ENCODE data around the gene STEAP3. TPM values are rescaled to one million over a fixed set of nuclear protein-coding genes. Genes with fewer than 3 reads are reported as not detected.
"Not testable (repeated sequence)": the region's sequence is repeated elsewhere in the genome, so short reads cannot be mapped to it uniquely, and the experiment has no call there.

The STEAP3 gene
- total RNA-seq, 1 donor from 2014 or later, result 24.5 TPM

DNA sequence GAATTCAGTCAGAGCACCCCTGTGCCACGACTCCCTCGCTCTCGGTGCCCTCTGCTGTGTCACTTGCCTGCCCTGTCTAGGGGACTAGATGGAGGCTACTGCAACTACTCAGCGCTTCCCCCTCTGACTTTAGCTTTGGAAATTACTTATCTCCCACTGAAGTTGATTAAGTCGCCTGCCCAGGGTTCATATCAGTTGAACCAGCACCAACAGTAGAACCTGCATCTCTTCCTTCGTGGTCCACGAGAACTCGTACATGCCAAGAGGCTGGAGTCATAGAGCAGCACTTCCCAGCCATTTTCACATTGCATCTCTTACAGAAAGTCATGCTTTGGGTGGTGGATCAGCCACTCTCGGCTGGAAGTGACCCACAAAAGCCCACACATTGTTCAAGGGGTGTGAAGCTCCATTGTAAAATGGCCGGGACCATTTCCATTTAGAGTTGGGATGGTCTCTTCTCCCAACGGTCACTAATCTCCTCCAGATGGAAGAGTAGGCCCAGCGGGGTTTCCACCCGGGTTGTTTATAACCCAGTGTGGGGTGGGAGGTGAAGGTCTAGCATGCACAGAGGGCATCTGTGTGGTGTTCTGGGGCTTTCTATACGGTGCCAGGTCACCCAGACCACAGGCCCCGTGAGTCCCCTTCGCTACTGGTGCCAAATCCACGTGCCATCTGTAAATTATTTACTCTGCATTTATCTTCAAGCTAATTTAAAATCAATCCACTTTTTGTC lies 38.0 kb downstream of the STEAP3 start:
- DNase-seq (ENCODE audit: low read depth), result no peak

DNA sequence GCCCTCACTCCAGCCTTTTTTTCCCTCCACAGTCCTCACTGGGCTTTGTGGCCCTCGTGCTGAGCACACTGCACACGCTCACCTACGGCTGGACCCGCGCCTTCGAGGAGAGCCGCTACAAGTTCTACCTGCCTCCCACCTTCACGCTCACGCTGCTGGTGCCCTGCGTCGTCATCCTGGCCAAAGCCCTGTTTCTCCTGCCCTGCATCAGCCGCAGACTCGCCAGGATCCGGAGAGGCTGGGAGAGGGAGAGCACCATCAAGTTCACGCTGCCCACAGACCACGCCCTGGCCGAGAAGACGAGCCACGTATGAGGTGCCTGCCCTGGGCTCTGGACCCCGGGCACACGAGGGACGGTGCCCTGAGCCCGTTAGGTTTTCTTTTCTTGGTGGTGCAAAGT lies 39.4 kb downstream of the STEAP3 start:
- DNase-seq (ENCODE audit: low read depth), result no peak

DNA sequence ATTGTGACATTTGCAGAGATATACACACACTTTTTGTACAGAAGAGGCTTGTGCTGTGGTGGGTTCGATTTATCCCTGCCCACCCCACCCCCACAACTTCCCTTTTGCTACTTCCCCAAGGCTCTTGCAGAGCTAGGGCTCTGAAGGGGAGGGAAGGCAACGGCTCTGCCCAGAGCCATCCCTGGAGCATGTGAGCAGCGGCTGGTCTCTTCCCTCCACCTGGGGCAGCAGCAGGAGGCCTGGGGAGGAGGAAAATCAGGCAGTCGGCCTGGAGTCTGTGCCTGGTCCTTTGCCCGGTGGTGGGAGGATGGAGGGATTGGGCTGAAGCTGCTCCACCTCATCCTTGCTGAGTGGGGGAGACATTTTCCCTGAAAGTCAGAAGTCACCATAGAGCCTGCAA lies 40.0 kb downstream of the STEAP3 start:
- no peak for DNase-seq (ENCODE audit: low read depth)

DNA sequence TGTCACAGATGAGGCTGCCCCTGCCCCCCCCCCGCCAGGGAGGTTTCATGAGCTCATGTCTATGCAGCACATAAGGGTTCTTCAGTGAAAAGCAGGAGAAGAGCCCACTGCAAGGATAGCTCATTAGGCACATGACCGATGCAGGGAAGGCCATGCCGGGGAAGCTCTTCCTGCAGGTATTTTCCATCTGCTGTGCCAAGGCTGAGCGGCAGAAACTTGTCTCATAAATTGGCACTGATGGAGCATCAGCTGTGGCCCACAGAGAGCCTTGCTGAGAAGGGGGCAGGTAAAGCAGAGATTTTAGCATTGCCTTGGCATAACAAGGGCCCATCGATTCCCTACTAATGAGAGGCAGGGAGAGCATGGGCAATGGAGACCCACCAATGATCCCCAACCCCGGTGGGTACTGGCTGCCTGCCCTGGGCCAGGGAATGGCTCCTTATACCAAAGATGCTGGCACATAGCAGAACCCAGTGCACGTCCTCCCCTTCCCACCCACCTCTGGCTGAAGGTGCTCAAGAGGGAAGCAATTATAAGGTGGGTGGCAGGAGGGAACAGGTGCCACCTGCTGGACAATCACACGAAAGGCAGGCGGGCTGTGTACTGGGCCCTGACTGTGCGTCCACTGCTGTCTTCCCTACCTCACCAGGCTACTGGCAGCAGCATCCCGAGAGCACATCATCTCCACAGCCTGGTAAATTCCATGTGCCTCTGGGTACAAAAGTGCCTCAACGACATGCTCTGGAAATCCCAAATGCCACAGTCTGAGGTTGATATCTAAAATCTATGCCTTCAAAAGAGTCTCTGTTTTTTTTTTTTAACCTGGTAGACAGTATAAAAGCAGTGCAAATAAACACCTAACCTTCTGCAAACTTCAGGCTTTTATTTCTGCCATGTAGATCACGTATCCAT lies 41.4 kb downstream of the STEAP3 start:
- DNase-seq (ENCODE audit: low read depth), result peak; percentile 28

DNA sequence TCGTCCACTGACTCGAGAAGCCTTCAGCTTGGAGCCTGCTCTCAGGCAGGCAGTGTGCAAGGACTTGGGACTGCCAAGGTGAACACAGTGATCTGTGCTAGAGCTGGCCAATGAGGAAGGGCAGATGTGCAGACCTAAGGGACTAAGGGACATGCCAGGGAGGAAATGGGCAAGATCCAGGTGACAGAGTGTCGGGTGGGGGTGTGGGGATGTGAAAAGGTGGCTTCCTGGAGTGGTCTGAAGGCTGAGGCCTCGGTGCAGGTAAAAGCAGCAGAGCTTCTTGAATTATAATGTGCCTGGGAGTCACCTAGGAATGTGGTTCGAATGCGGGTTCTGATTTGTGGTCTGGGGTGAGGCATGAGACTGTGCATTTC lies 42.0 kb downstream of the STEAP3 start:
- DNase-seq (ENCODE audit: low read depth), result no peak

DNA sequence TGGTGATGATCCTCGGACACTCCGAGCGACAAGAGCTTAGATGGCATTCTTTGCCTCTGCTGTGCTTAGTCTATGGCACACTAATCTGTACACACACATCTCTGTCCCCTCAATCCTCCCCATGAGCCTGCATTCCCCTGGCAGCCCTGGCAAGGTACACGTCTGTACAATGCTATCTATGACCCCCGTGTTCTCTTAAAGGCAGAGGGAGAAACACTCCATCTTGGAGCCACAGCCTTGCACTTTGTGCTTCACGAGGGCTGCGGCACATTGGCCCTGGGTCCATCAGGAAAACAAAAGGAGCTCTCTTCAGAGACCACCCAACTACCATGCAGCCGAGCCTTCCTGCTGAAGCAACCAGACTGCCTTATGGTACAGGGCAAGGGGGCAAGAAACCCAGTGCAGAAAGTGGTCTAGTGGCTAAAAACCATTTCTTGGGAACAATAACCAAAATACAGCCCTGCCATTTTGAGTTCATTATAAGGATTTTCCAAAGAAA lies 42.5 kb downstream of the STEAP3 start:
- no peak for DNase-seq (ENCODE audit: low read depth)

DNA sequence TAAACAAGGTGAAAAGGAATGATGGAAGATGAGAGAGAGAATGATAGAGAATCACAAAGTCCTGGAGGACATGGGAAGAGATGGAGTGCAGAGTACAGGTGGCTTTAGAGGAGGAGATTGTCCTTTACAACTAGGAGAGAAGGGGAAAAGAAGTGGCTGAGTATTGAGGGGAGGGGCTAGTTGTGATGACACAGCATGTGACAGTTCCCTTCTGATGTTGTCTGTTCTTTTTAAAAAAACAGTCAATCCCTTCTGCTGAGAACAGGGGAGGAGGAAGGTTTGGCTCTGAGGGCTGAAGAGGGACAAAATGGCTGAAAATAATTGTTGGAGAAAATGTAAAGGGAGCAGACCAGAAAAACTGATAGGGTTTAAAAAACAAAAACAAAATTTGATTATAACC lies 44.0 kb downstream of the STEAP3 start:
- no peak for DNase-seq (ENCODE audit: low read depth)

DNA sequence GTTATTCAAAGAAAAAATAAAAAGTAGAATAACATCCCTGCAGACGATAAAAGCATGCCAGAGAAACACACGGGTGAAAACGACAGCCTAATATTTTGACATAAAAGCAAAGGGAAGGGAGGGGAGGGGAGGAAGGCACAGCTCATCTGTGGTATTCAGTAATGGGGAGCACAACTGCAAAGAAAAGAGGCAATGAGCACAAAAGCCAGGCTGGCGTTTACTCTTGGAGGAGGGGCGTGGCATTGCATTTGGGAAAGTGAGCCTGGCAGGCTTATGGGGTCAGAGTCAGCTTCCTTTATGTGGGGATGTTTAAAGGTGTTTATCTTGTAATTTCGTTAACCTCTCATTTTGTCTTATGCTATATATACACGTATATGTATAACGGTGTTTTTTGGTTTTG lies 53.2 kb downstream of the STEAP3 start:
- DNase-seq (ENCODE audit: low read depth), result no peak

DNA sequence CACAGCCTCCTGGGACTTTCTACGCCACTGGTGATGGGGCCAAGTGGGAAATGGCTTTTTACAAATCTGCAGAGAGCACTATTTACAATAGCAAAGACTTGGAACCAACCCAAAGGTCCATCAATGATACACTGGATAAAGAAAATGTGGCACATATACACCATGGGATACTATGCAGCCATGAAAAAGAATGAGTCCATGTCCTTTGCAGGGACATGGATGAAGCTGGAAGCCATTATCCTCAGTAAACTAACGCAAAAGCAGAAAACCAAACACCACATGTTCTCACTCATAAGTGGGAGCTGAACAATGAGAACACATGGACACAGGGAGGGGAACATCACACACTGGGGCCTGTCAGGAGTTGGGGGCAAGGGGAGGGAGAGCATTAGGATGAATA lies 54.8 kb downstream of the STEAP3 start:
- DNase-seq (ENCODE audit: low read depth), result not testable (repeated sequence)

DNA sequence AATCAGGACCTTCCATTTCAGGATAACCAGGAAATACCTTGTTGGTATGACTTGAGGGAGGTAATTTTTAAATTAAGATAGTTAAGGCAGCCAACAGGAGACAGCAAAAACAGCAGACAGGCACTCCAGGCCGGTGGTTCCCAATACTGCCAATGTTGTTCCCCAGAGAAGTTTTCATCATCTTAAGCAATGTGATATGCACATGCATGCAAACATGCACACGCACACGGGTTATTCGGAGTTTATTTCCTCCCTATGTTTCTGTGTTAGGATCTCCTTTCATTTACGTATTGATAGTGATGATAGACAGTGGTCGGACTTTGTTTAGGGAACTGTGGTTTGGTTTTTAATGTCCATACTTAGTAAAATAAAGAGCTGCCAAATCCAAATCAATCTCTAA lies 55.3 kb downstream of the STEAP3 start:
- no peak for DNase-seq (ENCODE audit: low read depth)

DNA sequence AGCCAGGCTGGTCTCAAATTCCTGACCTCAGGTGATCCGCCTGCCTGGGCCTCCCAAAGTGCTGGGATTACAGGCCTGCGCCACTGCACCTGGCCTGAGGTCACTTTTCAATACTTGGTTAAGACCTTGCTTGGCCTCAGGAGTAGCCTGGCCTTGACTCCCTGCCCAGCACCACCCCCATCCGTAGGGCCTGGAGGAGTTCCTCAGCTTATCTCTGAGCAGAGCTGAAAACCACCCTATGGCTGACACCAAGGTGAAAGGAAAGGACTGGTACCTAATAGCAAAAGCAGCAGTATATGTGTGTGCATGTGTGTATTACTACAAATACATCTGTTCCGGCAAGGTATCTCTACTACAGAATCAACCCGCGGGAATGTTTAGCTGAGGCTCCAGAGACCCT lies 56.0 kb downstream of the STEAP3 start:
- no peak for DNase-seq (ENCODE audit: low read depth)

DNA sequence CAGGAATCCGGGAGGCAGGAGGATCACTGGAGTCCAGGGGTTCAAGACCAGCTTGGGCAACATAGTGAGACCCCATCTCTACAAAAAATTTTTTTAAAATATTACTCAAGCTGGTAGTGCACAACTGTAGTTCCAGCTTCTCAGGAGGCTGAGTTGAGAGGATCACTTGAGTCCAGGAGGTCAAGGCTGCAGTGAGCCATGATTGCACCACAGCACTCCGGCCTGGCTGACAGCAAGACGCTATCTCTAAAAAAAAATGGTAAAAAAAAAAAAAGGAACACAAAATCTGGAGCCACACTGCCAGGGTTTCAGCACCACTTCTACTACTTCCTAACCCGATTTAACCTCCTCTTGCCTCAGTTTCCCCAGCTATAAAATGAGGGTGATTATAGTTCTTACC lies 57.0 kb downstream of the STEAP3 start:
- DNase-seq (ENCODE audit: low read depth), result no peak

DNA sequence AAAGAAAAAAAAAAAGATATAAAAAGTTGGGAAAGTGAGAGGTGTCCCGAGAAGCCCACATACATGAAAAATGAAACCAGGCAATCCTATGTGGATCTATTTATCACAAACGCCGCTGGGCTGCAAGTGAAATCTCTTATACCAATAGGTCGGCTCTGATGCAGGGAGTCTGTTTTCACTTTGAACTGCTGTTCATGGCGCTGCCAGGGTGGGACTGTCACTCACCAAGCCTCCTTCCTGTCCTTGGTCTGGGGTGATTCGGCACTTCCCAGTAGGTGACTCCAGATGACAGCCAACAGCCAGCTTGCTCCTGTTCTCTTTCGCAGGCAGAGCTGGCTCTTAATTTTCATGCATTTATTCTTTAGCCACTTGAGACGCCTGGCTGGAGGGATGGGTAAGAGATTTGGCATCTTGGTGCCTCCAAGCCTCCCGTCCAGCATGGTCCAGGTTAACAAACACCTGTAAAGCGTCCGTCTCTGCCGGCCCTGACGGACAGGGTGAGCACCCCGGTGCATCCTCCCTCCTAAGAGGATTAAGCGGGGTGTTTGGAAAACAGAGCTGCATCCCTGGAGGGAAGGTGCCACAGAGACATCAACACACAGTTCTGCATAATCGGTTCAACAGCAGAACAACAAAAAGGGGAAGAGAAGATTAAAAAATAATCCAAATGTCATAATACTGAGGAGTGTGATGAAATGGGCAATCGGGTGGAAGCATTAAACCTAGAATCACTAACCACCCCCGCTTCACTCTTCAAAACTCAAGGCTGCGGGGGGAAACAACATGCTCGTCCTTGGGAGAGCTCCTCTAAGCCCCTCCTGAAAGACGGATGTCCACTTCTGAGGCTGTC lies 58.7 kb downstream of the STEAP3 start:
- DNase-seq (ENCODE audit: low read depth), result no peak

DNA sequence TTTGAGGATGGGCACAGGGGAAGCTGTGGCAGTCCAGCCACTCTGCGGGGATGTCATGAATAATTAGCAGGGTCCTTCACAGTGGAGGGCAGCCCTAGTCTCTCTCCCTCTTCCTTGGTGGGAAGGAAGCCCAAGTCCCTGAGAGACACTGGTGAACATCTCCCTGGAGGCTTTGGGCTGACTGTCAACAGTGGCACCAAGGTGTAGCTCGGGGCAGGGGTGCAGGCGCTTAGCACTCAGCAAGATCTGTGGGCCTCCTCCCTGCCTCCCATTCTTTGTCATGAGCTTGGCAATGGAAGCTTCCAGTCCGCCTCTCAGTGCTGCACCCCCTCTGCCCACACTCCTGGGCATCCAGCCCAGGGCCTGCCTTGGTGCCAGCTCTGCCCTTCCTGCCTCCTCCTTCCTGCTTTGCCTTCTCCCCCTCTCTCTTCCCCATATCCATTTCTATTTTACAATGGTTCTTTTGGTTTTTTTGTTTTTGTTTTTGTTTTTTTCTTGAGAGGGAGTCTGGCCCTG lies 59.4 kb downstream of the STEAP3 start:
- peak; percentile 18 for DNase-seq (ENCODE audit: low read depth)

DNA sequence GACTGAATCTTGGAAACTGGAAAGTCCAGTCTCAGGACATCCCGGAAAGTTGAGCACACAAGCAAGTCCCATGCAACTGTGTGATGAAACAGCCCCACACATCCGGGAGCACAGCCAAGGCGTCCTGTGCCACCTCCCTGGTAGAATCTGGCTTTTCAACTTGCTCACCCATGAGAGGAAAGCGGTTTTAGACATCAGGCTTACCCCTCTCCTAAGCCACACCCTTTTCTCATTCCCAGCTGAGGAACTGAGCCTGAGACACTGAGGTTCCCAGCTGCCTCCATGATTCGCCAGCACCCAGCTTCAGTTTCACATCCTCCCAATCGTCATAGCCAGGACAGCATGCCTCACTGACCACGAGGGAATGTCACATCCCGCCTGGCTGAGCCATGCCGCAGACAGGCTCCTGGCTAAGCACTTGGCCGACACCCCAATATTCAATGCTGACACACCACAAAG lies 60.3 kb downstream of the STEAP3 start:
- peak; percentile 66 for DNase-seq (ENCODE audit: low read depth)

DNA sequence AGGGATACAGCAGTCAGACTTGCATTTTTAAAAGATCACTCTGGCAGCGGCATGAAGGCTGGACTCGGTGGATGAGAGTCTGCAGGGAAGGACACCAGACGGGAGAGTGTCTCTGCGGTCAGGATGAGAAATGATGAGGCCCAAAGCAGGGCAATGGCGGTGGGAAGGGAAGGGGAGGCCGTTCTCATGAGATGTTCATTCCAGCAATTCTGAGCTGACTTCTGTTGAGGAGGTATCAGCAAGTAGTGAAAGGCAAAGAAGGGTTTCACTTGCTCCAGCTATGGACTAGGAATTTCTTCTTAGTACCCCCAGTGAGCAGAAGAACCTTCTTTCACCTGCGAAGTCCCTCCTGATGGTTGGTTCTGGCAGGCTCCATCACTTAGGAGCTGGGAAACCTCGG lies 63.0 kb downstream of the STEAP3 start:
- DNase-seq (ENCODE audit: low read depth), result no peak

DNA sequence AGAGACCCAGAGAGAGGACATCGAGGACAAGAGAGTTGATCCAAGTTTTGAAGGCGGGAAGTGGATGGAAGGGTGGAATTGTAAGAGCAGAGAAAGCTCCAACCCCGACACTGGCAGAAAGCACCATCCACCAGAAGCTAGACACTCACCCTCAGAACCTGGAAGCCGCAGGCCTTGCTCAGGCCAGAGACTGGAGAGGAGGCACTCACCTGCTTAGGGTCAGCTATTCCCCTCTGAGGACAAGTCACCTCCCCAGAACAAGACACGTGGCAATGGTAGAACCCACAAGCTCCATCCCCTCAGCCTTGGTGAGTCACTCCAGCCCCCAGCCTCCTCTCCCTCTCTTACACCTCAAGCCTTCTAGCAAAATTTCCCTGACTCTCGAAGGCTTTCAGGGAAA lies 64.9 kb downstream of the STEAP3 start:
- DNase-seq (ENCODE audit: low read depth), result no peak

DNA sequence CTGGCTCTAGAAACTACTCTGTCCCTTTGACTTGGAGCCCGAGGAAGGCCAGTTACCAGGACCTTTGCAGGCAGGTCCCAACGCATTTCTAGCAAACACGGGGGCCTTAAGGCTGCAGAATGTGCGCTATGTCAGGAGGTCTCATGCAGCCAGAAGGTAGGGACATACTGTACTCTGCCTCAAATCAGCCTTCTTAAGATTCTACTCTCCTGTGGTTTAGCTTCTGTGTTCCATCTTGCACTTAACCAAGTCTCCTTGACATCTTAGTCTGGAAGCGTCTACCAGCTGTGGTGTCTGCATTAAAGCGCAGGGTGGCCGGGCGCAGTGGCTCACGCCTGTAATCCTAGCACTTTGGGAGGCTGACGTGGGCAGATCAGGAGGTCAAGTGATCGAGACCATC lies 65.5 kb downstream of the STEAP3 start:
- no peak for DNase-seq (ENCODE audit: low read depth)

DNA sequence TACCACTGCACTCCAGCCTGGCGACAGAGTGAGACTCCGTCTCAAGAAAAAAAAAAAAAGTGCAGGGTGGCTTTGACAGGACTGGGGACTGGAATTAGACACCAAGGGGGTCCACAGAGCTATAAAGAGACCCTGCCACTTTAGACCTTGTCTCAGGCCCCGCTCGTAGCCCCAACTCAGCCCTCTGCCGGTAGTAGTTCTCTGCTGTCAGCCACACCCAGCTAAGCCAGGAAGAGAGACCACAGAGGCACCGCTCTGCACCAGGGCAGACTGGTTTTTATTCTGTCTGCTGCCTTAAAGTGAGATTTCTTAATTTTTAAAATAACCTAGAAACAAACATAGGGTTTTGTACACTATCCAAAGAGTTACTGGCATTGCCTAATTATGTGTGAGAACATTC lies 66.0 kb downstream of the STEAP3 start:
- DNase-seq (ENCODE audit: low read depth), result peak; percentile 27

DNA sequence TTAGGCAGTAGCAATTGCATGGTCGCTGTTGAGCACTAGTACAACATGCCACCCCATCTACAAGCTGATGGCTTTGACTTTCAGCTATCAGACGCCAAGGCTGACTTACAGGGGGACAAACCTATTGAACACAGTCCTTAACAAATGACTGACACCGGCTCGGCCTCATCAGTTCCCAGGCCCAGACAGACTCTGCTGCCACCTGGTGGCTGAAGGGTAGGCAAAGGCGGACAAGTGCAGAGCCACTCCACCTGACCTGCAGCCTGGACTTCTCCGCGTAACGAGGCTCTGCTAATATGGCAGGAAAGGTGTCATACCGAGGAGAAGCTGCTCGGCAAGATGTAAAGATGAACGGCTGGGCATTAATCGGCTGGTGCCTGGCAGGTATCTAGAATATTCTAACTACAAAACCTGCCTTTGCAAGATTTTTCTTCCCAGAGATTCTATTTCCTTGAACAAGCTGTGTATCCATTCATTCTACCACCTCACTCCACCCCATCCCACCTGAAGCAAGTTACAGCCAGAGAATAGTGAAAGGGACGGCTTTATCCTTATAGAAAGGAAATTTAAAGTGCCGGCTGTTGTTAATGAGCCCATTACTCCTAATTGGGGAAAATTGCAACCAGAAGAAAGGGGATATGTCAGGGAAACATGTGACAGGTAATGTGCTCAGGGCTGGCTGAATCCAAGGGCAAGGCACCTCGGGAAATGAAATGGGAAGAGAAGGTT lies 67.4 kb downstream of the STEAP3 start:
- DNase-seq (ENCODE audit: low read depth), result peak; percentile 39

DNA sequence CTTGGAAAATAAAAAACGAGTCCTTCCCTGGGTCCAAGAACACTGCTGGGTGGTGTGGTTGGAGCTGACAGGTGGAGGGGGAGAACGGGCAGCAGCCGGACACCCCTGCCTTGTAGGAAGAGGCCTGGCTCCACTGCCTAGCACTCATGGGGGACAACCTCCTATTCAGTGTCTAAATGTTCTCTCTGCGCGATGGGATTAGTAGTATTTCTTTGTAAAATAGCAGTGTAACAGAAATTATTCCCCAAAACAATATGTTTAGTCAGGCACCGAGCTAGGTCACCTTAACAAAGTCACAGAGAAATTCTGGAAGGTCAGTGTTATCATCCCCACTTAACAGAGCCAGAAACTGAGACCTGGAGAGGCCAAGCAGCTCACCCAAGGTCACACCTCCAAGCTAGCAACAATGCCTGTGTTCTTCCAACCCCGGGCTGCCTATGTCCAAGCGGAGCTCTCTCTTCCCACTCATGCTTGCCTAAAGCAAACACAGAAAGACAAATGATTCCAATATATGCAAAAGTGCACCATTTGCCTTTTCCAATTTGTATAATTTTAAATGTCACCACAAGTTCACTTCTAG lies 68.0 kb downstream of the STEAP3 start:
- no peak for DNase-seq (ENCODE audit: low read depth)
